Measurements from ENCODE around the gene GRK5.
"Not testable (repeated sequence)": the region's sequence is repeated elsewhere in the genome, so short reads cannot be mapped to it uniquely, and the experiment has no call there.

The GRK5 gene

DNA sequence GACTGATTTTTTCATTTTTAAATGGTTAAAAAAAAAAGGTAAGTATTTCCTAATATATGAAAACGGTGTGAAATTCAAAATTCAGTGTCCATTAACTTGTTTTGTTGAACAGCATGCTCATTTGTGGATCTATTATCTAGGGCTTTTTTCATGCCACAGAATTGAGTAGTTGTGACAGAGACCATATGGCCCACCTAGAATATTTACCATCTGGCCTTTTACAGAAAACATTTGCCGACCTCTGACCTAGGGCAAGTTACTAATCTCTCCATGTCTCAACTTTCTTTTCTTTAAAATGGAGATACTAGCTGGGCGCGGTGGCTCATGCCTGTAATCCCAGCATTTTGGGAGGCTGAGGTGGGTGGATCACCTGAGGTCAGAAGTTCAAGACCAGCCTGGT is 41.3 kb downstream of the GRK5 start:
- DNase-seq (ENCODE audit: low read depth, low spot score): no peak

GRCh38 chr10:119250641-119251314 is 43.4 kb downstream of the GRK5 start:
- no peak for DNase-seq (ENCODE audit: low read depth, low spot score)

- no peak for DNase-seq (ENCODE audit: low read depth, low spot score)
Observed at GRCh38 chr10:119251315-119251708, 43.9 kb downstream of the GRK5 start.

DNA sequence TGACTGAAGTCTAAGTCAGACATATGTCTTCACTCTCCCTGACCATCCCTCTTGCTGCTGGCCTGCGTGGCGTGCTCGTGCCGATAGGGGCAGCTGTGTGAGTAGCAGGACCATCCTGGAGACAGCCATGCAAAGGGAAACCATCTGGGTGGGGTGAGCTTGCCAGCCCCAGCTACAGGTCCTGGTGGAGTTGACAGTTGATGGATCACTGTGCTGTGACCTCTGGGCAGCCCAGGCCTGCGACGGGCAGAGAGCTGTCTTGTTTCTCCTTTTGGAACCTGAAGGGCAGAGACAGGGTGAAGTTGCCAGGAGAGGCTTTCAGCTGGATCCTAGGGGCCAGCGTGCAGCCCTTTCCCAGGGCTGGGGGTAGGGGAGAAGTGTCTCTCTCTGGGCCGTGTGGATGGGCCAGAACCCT is 44.7 kb downstream of the GRK5 start:
- no peak for DNase-seq (ENCODE audit: low read depth, low spot score)

DNA sequence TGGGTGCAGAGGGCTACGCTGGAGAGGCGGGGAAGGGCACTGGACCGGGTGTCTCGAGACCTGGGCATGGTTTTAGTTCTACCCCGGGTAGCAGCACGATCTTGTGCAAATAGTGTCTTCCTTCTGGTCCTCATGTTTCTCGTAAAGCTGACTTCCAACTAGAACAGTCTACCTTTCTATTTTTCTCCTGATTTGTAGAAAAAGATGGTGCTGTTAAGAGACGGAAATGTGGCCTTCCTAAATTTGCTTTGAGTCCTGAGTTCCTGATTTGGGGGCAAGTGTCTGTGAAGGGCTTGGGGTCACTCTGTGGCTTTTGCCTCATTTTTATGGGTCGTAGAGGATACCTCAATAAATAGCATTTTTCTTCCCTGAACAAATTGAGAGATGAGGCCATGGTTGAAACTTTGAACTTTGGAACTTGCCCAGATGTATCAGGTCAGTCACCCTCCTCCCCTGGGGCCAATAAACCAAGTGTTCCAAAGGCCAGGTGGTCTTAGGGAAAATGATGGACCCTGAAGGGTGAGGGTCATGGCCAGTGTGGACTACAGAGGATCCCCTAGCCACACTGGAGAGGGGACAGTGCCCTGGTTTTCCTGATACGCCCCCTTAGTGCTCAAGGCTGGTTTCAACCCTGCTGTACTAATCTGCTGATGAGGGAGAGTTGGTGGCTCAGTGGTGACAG is 45.2 kb downstream of the GRK5 start:
- no peak for DNase-seq (ENCODE audit: low read depth, low spot score)

GRCh38 chr10:119253433-119254174 is 46.2 kb downstream of the GRK5 start:
- no peak for DNase-seq (ENCODE audit: low read depth, low spot score)

DNA sequence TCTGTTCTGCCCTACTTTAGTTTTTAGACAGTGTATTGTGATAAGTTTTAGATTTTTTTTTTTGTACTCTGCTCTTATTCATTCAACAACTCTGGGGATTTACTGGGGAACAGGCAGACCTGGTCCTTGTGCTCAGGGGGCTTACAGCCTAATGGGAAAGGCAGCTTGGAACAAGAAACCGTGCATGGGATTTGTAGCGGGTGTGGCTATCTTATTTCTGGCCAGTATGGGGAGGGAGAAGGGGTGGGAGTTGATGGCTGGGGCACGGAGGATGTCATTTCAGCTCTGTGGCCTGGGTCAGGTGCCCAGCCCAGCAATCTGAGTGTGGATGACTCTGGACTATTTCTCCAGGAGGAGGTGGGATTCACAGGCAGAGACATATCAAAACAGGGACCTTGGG is 47.0 kb downstream of the GRK5 start:
- no peak for DNase-seq (ENCODE audit: low read depth, low spot score)

- DNase-seq (ENCODE audit: low read depth, low spot score): no peak
Observed at GRCh38 chr10:119256030-119256429, 48.7 kb downstream of the GRK5 start.

GRCh38 chr10:119256897-119257296 is 49.5 kb downstream of the GRK5 start:
- no peak for DNase-seq (ENCODE audit: low read depth, low spot score)

GRCh38 chr10:119257899-119258419 is 50.6 kb downstream of the GRK5 start:
- DNase-seq (ENCODE audit: low read depth, low spot score): no peak

DNA sequence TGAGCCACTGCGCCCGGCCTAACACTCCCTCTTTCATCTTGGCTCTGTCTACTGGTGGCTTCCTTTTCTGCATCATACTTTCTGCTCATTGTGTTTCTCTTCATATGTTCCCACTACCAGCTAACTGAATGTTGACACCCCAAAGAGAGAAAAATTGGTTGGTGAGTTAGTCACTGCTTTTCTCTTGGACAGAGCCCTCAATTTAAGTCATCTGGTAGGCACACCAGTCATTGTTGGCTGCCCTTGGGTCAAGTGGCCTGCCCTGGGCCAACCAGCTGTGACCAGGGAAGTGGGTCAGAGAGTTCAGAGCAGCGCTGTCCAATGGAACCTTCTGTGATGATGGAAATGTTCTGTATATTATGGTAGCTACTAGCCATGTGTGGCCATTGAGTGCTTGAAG is 52.0 kb downstream of the GRK5 start:
- no peak for DNase-seq (ENCODE audit: low read depth, low spot score)

GRCh38 chr10:119261016-119261415 is 53.6 kb downstream of the GRK5 start:
- DNase-seq (ENCODE audit: low read depth, low spot score): not testable (repeated sequence)

DNA sequence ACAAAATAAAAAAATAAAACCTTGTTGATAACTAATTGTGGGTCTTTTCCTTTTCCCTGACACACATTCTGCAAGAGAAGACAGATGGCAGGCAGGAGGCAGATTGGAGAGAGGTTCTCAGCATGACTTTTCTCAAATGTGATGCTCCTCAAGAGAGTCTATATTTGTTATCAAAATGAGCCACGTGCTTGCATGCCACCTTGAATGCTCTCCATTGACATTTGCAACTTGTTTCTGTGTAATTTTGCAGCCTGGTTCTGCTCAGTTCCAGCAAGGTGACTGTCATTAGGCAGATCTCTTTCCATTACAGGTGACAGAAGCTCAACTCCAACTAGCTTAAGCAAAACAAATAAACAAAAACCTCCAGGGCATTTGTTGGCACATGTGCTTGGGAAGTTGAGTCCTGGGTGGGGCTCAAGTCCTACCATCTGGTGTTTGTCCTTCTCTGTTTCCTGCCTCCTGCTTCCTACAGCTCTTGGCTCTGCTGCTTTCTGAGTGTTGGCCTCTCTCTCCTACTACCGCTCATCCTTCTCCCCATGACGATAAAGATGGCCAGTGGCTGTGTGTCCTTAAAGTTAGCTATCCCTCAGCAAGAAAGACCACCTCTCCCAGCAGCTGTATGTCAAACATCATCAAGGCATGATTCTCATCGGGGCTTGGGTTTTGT is 56.7 kb downstream of the GRK5 start:
- DNase-seq (ENCODE audit: low read depth, low spot score): no peak

DNA sequence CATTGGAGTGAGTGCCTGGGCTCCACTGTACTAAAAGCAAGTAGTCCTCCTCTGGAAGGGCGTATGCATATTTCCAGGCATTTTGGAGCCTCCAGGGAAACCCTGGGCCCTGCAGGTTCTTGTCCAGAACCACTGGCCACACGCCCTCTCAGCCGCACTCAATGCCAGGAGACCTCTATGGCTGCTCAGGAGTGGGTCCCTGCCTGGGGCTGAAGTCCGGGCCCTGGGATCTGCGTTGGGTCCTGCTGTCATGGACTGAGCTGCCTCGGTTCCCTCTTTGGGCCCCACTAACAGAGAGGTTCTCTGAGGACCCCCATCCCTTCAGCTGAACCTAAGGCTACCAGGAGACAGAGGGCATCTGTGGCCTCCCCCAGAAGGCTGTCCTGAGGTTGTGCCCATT is 58.3 kb downstream of the GRK5 start:
- DNase-seq (ENCODE audit: low read depth, low spot score): no peak

GRCh38 chr10:119267384-119267783 is 60.0 kb downstream of the GRK5 start:
- no peak for DNase-seq (ENCODE audit: low read depth, low spot score)

DNA sequence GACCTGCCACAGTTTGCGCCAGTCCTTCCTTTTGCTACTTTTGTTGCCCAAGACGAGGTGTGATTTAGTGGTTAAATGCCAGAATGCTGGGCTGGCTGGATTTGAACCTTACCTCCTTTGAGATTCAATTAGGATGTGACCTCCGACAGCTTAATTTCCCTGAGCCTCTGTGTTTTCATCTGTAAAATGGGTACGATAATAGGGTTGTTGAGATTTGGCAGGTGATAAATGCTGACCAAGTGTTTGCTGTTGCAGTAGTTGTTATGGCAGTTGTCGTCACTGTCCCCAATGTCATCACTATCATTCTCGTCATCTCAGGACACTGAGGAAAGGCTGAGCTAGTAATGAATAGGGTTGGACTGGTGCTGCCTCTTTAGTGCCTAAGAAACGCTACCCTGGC is 61.1 kb downstream of the GRK5 start:
- no peak for DNase-seq (ENCODE audit: low read depth, low spot score)

DNA sequence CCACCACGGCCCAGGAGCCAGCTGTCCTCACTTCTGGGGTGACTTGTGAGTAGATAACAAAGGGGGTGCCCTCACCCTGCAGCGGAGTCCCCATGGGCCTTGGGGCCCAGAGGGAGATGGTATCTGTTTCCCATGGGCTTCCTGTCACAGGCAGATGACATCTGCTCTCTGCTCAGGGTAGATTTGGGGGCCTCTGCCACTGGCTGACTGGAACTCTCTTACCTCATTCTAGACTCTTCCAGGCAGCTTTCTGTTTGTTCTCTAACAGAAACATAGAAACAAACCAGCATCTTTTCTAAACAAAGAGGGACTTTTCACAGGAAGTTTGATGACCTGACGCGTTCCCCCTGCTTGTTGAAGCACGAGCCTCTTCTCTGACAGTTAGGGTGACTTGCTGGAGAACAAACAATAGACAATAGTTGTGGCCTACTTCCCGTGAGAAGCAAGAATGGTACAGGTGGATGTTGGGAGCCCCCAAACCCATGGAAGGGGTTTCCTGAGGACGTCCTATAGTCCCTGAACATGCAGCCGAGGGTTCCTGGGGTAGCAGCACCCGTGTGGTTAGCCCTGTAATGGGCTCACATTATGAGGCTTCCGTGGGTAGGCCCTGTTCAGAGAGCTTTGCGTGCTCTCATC is 61.6 kb downstream of the GRK5 start:
- DNase-seq (ENCODE audit: low read depth, low spot score): peak; percentile 6

DNA sequence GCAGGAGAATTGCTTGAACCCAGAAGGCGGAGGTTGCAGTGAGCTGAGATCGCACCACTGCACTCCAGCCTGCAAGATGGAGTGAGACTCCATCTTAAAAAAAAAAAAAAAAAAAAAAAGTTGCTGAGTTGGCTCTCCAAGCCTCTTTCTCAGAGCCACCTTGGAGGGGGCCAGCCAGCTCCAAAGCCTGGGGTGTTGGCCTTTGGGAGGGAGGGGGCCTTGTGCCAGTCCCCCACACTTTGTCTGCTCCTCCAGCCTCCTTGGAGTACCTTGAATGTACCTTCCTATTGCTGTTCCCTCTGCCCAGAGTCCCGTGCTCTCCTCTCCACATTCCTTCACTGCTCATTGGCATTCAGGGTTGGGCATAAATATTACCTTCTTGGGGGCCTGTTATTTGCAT is 62.4 kb downstream of the GRK5 start:
- DNase-seq (ENCODE audit: low read depth, low spot score): no peak

DNA sequence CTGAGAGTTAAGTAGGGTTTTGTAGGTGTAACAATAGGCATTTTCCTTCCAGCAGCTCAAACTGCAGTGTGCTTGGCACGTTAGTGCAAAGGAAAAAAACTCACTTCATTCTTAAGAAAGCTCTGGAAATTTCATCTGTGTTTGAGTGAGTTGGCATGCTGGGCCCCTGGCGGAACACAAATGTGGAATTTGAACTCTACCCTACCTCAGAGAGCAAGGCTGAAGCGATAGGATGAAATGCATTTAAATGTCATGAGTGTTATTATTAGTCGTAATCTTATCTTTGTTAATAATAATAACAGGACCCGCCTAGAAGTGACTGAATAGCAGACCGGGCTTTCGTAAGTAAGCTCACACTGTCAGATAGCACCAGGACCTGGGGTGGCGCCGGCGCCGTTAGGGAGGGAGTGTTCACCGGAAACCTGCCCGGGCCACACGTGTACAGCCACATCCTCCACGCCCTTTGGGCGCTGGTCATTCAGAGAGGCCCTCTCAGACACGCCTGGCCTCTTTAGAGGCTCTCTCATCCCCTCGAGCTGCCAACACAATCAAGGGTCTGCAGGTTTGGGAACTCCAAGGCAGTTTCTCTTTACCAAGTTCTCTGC is 63.5 kb downstream of the GRK5 start:
- no peak for DNase-seq (ENCODE audit: low read depth, low spot score)

GRCh38 chr10:119272338-119272734 is 65.0 kb downstream of the GRK5 start:
- not testable (repeated sequence) for DNase-seq (ENCODE audit: low read depth, low spot score)

DNA sequence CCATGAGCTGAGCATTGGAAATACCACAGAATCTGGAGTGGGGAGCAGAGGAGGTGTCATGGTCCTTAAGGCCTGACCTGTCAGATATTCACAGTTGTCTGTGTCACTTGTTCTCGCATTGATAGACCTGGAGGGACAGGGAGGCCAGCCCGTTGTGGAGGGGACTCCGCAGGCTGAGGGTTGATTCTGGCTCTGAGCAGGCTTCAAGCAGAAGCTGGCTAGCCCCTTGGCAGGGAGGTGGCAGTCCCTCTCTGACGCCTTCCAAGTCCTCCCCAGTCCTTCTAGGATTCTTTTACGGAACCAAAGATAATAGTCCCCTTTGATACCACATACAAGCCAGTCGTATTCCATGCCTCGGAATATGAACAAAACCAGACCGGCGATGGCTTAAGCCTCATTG is 65.4 kb downstream of the GRK5 start:
- DNase-seq (ENCODE audit: low read depth, low spot score): no peak
